ENCODE results near the gene NFIC. TPM values are rescaled to one million over a fixed set of nuclear protein-coding genes. Genes with fewer than 3 reads are reported as not detected.

Gene NFIC
- total RNA-seq, 6 donors from 2014 or later, result 96.1 to 175 (median 154) TPM

- peak overlapping the region in 2 of 4 donors; percentile 53 to 85 for H3K27ac ChIP-seq
- H3K36me3 ChIP-seq, result peaks cover 22 to 88% (median 65%) of the 10 kb centered on the region in 4 donors
- no peaks in the 10 kb centered on the region for H3K27me3 ChIP-seq
- 96% methylated on average over 25 of the region's 25 CpGs; no CpG with 5 or more reads in 1 of the 2 donors for WGBS, 2 donors
- no peak for TF ChIP-seq EP300 (IDR thresholded peaks at IDR 0.05)
- no peak for TF ChIP-seq CTCF (IDR thresholded peaks at IDR 0.05)
- no peak for TF ChIP-seq POLR2A (IDR thresholded peaks at IDR 0.05)
- no peak for TF ChIP-seq POLR2AphosphoS5 (IDR thresholded peaks at IDR 0.05)
- no peak overlapping the region for H3K4me3 ChIP-seq
- DNase-seq (peak in 1 of 2 donors; percentile 81), ATAC-seq (ENCODE audit: low FRiP score in 2 of 2) (no peak)
- no peaks in the 10 kb centered on the region for H3K9me3 ChIP-seq
- peaks cover 14 to 34% (median 30%) of the 10 kb centered on the region in 4 donors for H3K4me1 ChIP-seq
These were observed 87.5 kb downstream of the NFIC start for GRCh38 chr19:3453840-3454239.

- WGBS, 2 donors, result 93 to 97% methylated on average over 13 to 15 of the region's 15 CpGs
- H3K27ac ChIP-seq, result peak overlapping the region in 2 of 4 donors; percentile 53 to 85
- H3K9me3 ChIP-seq, result no peaks in the 10 kb centered on the region
- no peaks in the 10 kb centered on the region for H3K27me3 ChIP-seq
- H3K4me3 ChIP-seq, result no peak overlapping the region
- no peak for ATAC-seq (ENCODE audit: low FRiP score in 2 of 2)
- DNase-seq, result no peak
- H3K4me1 ChIP-seq, result peaks cover 23 to 44% (median 39%) of the 10 kb centered on the region in 4 donors
- no peak for TF ChIP-seq POLR2A (IDR thresholded peaks at IDR 0.05)
- TF ChIP-seq CTCF (IDR thresholded peaks at IDR 0.05), result no peak
- no peak for TF ChIP-seq POLR2AphosphoS5 (IDR thresholded peaks at IDR 0.05)
- H3K36me3 ChIP-seq, result peaks cover 22 to 78% (median 55%) of the 10 kb centered on the region in 4 donors
These were observed 88.4 kb downstream of the NFIC start for GRCh38 chr19:3454656-3455392.

- Histone ChIP-seq H3K4me1 (peaks cover 26 to 48% (median 41%) of the 10 kb centered on the region in 4 donors), H3K4me3 (no peak overlapping the region), H3K27me3 (no peaks in the 10 kb centered on the region), H3K9me3 (no peaks in the 10 kb centered on the region), H3K27ac (peak overlapping the region in 2 of 4 donors; percentile 17 to 85), H3K36me3 (peaks cover 22 to 77% (median 55%) of the 10 kb centered on the region in 4 donors)
- ATAC-seq (ENCODE audit: low FRiP score in 2 of 2) (no peak), DNase-seq (no peak)
- WGBS, 2 donors, result 84% methylated on average over 7 of the region's 7 CpGs
- no peak for TF ChIP-seq POLR2AphosphoS5 (IDR thresholded peaks at IDR 0.05)
- no peak for TF ChIP-seq POLR2A (IDR thresholded peaks at IDR 0.05)
These were observed 89.1 kb downstream of the NFIC start for GRCh38 chr19:3455393-3455955.

- 90 to 92% methylated on average over 21 to 33 of the region's 37 CpGs for WGBS, 2 donors
- H3K4me3 ChIP-seq, result no peak overlapping the region
These were observed 89.7 kb downstream of the NFIC start for GRCh38 chr19:3455960-3456601.

More at GRCh38 chr19:3455960-3456601, 89.7 kb downstream of the NFIC start:
- Histone ChIP-seq H3K36me3 (peaks cover 22 to 75% (median 56%) of the 10 kb centered on the region in 4 donors), H3K9me3 (no peaks in the 10 kb centered on the region), H3K27me3 (no peaks in the 10 kb centered on the region), H3K4me1 (peaks cover 24 to 51% (median 39%) of the 10 kb centered on the region in 4 donors), H3K27ac (peak overlapping the region in 2 of 4 donors; percentile 85 to 91)
- DNase-seq (peak in 1 of 2 donors; percentile 67), ATAC-seq (ENCODE audit: low FRiP score in 2 of 2) (no peak)
- TF ChIP-seq POLR2AphosphoS5 (IDR thresholded peaks at IDR 0.05) (no peak), EP300 (IDR thresholded peaks at IDR 0.05) (no peak), POLR2A (IDR thresholded peaks at IDR 0.05) (no peak), CTCF (IDR thresholded peaks at IDR 0.05) (no peak)

Data from upper lobe of left lung (tissue), 6 donors.